ENCODE measurements around the gene EEF2K.

DNA sequence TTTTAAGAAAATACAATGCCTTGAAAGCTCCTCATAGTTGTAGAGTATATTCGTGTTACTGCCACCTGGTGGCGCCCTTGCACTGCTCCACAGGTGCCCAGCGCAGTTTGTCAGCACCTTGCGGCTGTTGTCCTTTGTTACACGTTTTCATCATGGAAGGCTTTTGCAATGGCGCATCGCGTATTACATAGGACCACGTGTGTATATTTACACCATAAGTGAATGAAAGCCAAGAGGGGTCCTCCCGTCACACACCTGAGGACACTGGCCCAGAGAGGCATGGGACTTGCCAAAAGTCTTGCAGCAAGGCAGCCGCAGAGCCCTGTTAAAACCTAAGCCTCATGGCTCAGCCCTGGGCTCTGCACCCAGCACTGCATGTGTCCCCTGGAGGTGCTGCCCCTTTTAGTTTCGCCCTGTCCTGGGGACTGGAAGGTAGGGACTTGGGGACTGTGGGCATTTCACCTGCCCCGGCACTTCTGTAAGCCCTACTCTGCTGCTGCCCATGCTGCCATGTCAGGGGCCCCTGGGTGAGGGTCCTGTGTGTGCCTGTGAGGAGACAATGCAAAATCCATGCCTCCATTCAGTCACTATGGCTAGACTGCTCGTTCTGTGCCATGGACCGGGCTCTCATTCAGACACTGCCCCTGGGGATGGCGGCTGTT is 115.4 kb downstream of the EEF2K start:
- TF ChIP-seq POLR2A (IDR thresholded peaks at IDR 0.05) = no peak
- TF ChIP-seq, protein P1, sequence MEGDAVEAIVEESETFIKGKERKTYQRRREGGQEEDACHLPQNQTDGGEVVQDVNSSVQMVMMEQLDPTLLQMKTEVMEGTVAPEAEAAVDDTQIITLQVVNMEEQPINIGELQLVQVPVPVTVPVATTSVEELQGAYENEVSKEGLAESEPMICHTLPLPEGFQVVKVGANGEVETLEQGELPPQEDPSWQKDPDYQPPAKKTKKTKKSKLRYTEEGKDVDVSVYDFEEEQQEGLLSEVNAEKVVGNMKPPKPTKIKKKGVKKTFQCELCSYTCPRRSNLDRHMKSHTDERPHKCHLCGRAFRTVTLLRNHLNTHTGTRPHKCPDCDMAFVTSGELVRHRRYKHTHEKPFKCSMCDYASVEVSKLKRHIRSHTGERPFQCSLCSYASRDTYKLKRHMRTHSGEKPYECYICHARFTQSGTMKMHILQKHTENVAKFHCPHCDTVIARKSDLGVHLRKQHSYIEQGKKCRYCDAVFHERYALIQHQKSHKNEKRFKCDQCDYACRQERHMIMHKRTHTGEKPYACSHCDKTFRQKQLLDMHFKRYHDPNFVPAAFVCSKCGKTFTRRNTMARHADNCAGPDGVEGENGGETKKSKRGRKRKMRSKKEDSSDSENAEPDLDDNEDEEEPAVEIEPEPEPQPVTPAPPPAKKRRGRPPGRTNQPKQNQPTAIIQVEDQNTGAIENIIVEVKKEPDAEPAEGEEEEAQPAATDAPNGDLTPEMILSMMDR (IDR thresholded peaks at IDR 0.05 in 4 of 5, conservative IDR thresholded peaks at IDR 0.05 in 1 of 5) = peak; percentile 74 to 93 (median 89)

Measured in gastrocnemius medialis (tissue), 4 donors.